Middle frontal gyrus (tissue), 1 donor: ENCODE results near the gene NGF.

Experiments
- DNase-seq: peaks from one replicate; pipeline ENCODE4 v3.0.0-alpha.2; 2015; ENCODE audit warnings: low spot score; ENCODE audit errors: extremely low spot score

Gene NGF

DNA sequence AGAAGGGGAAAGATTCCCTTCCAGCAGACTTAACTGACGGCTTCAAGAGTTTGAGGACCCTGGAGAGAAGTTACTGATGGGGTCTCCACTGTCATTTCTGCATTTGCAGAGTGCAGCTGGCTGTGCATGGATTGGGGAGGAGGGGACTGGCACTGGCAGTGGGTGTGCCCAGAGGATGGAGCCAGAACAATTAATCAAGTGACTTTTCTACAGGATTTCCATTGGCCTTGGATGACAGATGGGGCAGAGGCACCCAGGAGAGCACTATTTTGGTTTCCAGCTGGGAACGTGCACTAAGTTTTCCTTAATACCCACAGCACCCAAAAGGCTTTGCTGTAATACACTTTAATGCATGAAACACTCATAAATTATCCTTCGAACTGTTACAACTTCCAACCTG lies 1.3 kb downstream of the NGF start:
- DNase-seq = no peak

- DNase-seq = no peak
Measured at GRCh38 chr1:115332813-115333608, 5.0 kb downstream of the NGF start.

- no peak for DNase-seq
Measured at GRCh38 chr1:115331558-115332331, 6.3 kb downstream of the NGF start.

GRCh38 chr1:115330480-115331013 lies 7.5 kb downstream of the NGF start:
- no peak for DNase-seq

- no peak for DNase-seq
Measured at GRCh38 chr1:115329965-115330364, 8.1 kb downstream of the NGF start.

DNA sequence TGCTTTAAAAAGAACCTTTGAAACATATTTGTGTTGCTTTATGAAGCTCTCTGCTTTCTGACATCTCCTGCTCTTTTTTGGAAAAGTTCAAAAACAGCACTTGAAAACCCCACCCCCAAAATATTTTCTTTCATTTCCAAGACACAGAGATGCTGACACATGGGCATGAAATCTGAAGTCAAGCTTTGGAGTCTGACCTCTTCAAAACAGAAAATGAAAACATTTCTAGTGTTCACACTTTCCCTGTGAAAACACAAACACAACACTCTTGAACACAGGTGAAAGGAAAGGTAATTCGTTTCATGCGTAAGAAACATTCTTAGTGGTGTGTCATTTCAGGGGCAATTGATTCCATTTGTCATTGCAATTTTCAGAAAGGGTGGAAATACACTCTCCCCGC lies 10.8 kb downstream of the NGF start:
- DNase-seq = no peak

GRCh38 chr1:115326419-115326818 lies 11.6 kb downstream of the NGF start:
- no peak for DNase-seq

- no peak for DNase-seq
Measured at GRCh38 chr1:115325874-115326273, 12.2 kb downstream of the NGF start.

- no peak for DNase-seq
Measured at GRCh38 chr1:115324649-115325420, 13.2 kb downstream of the NGF start.

DNA sequence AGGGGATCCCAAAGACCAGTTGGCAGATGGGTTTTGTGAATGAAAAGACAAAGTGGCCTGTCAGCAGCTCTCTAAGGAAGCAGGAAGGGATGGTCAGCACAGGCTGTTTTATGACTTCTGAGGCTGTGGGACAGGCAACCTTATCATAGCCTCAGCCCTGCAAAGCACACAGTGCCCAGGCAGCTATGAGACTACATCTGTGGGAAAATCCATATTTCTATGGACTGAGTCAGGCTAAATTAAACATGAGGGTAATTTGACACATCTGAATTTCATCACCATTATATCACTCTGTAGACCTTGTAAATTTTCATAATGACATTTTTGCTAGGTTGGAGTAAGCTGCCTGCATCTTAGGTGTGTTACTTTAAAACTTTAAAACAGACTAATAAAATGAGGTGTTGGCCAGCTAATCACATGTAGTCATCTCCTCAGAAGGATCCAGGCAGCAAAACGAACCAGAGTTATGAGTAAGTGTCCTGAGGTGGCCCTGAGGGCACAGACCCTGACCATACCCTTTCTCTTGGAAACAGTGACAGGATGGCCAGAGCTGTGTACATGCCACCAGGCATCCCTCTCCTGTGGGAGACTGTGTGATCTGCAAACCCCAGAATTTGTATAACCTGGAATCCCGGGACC lies 14.6 kb downstream of the NGF start:
- DNase-seq = no peak

- DNase-seq = no peak
Measured at GRCh38 chr1:115322631-115323030, 15.4 kb downstream of the NGF start.

- DNase-seq = no peak
Measured at GRCh38 chr1:115320377-115320776, 17.7 kb downstream of the NGF start.

GRCh38 chr1:115319706-115320105 lies 18.3 kb downstream of the NGF start:
- DNase-seq = no peak

GRCh38 chr1:115317101-115318012 lies 20.7 kb downstream of the NGF start:
- no peak for DNase-seq

DNA sequence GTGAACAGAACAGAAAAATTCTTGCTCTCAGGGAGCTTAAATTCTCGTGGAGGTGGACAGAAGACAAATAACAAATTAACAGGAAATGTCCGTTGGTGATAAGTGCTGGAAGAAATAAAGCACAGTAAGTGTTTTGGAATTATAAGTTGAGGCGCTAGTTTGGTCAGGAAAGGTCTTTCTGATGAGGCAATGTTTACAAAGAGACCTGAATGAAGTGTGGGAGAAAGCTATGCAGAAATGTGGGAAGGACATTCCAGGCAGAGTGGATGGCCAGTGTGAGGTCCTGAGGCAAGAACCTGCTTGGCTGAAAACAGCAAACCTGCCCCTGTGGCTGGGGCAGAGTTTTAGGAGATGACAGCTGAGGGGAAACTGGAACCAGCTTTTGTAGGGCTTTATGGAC lies 23.3 kb downstream of the NGF start:
- no peak for DNase-seq

DNA sequence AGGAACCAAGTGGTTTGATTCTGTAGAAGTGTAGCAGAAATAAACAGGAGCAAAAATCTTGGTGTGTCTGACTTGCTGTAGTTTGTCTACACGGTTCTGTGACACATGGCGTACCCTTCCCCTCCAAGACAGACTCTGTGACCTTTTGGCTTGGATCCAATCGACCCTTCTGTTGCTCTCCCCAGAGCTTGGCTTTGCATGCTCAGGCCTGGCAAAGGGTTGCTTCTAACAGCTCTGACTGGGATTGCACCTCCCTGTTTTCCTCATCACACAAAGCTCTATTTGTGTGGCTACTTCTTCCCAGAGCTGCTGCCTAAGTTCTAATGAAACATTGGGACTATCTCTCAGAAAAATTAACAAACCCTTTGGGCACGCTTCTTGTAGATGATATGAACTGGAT lies 24.0 kb downstream of the NGF start:
- no peak for DNase-seq

DNA sequence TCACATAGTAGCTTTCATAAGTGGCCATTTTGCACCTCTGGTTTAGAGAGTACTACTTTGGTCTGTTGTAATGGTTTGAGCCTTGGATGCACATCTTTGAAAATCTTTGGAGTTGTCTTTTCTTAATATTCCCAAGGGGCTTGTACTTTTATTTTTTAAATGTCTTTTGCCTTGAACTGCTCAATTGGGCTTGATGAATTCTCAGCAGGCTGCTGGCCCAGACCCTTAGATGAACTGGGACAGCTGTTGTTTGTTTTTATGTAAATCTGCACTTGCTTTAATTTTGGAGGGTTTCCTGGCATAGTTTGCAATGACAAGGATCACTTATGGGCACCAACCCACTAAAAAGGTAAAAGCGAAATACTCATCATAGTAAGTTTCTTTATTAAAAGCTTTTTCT lies 24.9 kb downstream of the NGF start:
- no peak for DNase-seq

GRCh38 chr1:115312742-115313141 lies 25.3 kb downstream of the NGF start:
- no peak for DNase-seq

GRCh38 chr1:115311474-115311989 lies 26.5 kb downstream of the NGF start:
- no peak for DNase-seq
